Measurements from ENCODE around the gene LMAN2L.

- TF ChIP-seq POLR2A (IDR thresholded peaks at IDR 0.05): no peak
- TF ChIP-seq, protein P1, sequence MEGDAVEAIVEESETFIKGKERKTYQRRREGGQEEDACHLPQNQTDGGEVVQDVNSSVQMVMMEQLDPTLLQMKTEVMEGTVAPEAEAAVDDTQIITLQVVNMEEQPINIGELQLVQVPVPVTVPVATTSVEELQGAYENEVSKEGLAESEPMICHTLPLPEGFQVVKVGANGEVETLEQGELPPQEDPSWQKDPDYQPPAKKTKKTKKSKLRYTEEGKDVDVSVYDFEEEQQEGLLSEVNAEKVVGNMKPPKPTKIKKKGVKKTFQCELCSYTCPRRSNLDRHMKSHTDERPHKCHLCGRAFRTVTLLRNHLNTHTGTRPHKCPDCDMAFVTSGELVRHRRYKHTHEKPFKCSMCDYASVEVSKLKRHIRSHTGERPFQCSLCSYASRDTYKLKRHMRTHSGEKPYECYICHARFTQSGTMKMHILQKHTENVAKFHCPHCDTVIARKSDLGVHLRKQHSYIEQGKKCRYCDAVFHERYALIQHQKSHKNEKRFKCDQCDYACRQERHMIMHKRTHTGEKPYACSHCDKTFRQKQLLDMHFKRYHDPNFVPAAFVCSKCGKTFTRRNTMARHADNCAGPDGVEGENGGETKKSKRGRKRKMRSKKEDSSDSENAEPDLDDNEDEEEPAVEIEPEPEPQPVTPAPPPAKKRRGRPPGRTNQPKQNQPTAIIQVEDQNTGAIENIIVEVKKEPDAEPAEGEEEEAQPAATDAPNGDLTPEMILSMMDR (IDR thresholded peaks at IDR 0.05): no peak
These were observed 49.4 kb upstream of the LMAN2L start for GRCh38 chr2:96789245-96789617.

Data from body of pancreas (tissue), 4 donors.